Measurements from ENCODE around the gene C16orf89.

DNA sequence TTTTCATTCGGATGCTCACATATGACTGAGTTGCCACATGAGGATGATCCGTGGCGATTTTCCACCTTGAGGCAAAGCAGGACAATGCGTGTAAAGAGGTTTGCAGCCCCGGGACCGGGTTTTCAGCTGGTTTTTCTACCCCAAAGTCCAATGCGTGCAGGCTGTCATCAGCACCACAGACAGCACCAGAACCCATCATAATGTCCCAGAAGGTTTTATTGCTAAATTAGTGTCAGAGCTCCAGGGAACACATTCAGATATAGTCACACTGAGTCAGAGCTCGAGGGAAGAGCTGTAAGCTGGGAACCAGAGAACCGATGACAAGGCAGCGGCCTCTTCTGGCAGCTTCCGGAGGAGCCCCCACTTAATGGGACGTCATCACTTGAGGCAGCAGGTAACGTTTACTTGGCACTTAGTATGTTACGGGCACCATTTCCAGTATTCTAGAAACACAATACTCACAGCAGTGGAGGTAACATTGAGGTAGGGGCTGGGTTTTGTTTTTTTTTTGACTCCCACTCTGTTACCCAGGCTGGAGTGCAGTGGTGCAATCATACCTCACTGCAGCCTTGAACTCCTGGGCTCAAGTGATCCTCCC, 23.1 kb downstream of the C16orf89 start:
- TF ChIP-seq POLR2A (IDR thresholded peaks at IDR 0.05) (no peak), POLR2AphosphoS5 (IDR thresholded peaks at IDR 0.05) (no peak), EP300 (IDR thresholded peaks at IDR 0.05) (no peak)
- TF ChIP-seq, protein P1, sequence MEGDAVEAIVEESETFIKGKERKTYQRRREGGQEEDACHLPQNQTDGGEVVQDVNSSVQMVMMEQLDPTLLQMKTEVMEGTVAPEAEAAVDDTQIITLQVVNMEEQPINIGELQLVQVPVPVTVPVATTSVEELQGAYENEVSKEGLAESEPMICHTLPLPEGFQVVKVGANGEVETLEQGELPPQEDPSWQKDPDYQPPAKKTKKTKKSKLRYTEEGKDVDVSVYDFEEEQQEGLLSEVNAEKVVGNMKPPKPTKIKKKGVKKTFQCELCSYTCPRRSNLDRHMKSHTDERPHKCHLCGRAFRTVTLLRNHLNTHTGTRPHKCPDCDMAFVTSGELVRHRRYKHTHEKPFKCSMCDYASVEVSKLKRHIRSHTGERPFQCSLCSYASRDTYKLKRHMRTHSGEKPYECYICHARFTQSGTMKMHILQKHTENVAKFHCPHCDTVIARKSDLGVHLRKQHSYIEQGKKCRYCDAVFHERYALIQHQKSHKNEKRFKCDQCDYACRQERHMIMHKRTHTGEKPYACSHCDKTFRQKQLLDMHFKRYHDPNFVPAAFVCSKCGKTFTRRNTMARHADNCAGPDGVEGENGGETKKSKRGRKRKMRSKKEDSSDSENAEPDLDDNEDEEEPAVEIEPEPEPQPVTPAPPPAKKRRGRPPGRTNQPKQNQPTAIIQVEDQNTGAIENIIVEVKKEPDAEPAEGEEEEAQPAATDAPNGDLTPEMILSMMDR (IDR thresholded peaks at IDR 0.05), result no peak
